Heart left ventricle (tissue), 16 donors: Measurements from ENCODE around the gene PKNOX1. TPM values are rescaled to one million over a fixed set of nuclear protein-coding genes. Genes with fewer than 3 reads are reported as not detected.
"Not testable (repeated sequence)": the region's sequence is repeated elsewhere in the genome, so short reads cannot be mapped to it uniquely, and the experiment has no call there.

Experiments
- ATAC-seq, 4 donors: fragments of 200-7000 bp; cut with Tn5 transposase; one replicate each; pipeline ENCODE4 v1.9.1; 2020 to 2022; ENCODE audit warnings: moderate library complexity in 4 of 4, mild to moderate bottlenecking in 3 of 4, moderate number of reproducible peaks in 1 of 4
- DNase-seq, 5 donors: peaks; one replicate each; pipeline ENCODE4 v3.0.0-alpha.2; 2020
- H3K27ac ChIP-seq, 12 donors: fragments of 200-600 bp; sonication (generic) in 4 of 12; one replicate each; pipeline versions ENCODE4 v1.5.0 to v1.8.0; 2016 to 2022; ENCODE audit warnings: mild to moderate bottlenecking in 2 of 12
- H3K27me3 ChIP-seq, 9 donors: fragments of 200-600 bp; sonication (generic) in 2 of 9; one replicate each; pipeline versions ENCODE4 v1.5.1 to v1.8.0; 2016 to 2022; ENCODE audit warnings: mild to moderate bottlenecking in 3 of 9
- H3K36me3 ChIP-seq, 9 donors: fragments of 200-600 bp; sonication (generic) in 2 of 9; one replicate each; pipeline versions ENCODE4 v1.5.0 to v1.8.0; 2018 to 2022; ENCODE audit warnings: mild to moderate bottlenecking in 2 of 9
- H3K4me1 ChIP-seq, 12 donors: fragments of 200-600 bp; sonication (generic) in 4 of 12; one replicate each; pipeline versions ENCODE4 v1.5.0 to v1.8.0; 2016 to 2022; ENCODE audit warnings: mild to moderate bottlenecking in 3 of 12
- H3K4me3 ChIP-seq, 12 donors: fragments of 200-600 bp; sonication (generic) in 4 of 12; one replicate each; pipeline versions ENCODE4 v1.5.0 to v1.8.0; 2017 to 2022; ENCODE audit warnings: mild to moderate bottlenecking in 9 of 12, moderate library complexity in 4 of 12
- H3K9me3 ChIP-seq, 12 donors: fragments of 200-600 bp; sonication (generic) in 4 of 12; one replicate each; pipeline versions ENCODE4 v1.5.0 to v1.8.0; 2016 to 2022; ENCODE audit warnings: mild to moderate bottlenecking in 1 of 12
- CTCF ChIP-seq, 12 donors: fragments of 200-600 bp; sonication (generic) in 4 of 12; IDR thresholded peaks; one replicate each; pipeline versions ENCODE4 v1.5.0 to v1.8.0; 2018 to 2022; ENCODE audit warnings: antibody characterized with exemption in 12 of 12, mild to moderate bottlenecking in 5 of 12
- POLR2A ChIP-seq, 2 donors: fragments of 450-650 bp; IDR thresholded peaks; one replicate each; pipeline ENCODE4 v1.6.1; 2017; ENCODE audit warnings: antibody characterized with exemption in 2 of 2, mild to moderate bottlenecking in 2 of 2, moderate library complexity in 2 of 2
- WGBS, 4 donors: extraction: QIAGEN DNeasy Blood & Tissue Kit in 2 of 4; methylation state at CpG; one replicate each; pipeline versions ENCODE4 v1.1.5 to v1.1.7; 2013 to 2018; 5-methylcytosine and 5-hydroxymethylcytosine counted together
- intact Hi-C, 10 donors: fragments of 100-400 bp; cut with DNase I; formaldehyde crosslinking; loops; one replicate each; pipeline versions ENCODE4 v1.11.1 to v1.14.2; 2022
- long read RNA-seq, 3 donors: library from polyadenylated mRNA; unstranded; transcript quantifications; one replicate each; pipeline ENCODE4 v2.0.0, GENCODE V29; 2020 to 2021
- polyA plus RNA-seq, 2 donors: library from polyadenylated mRNA; stranded (reverse); fragments of 200-250 nt; gene quantifications; one replicate each; pipeline ENCODE4 v1.2.3, GENCODE V29; 2013
- total RNA-seq, 9 donors: library from RNA; depleted of rRNA in 2 of 9; stranded (reverse); fragments of >200 nt in 2 of 9; fragmentation: NEBNext Ultra II Directional in 3 of 9; extraction: Animal tissue kit (Norgen Biotek cat#: 25700) in 3 of 9; gene quantifications; one replicate each; pipeline versions ENCODE4 v1.1.0 to v1.2.4, GENCODE V29; 2016 to 2023
- donor health status: ischemic (EF 13 %, LVEDD 7.1; RV severe dilation, severe dysfunction).
- donor health status: healthy with polysubstance abuse.
- donor health status: DM: no; HTN: yes; CAD: no.
- donor health status: DM: no; HTN: no; CAD: no.
- donor health status: ischemic (EF 25% LVEDD 6.9; RV normal size, moderate dysfunction).
- donor health status: ischemic (EF 25% LVEDD 5.7; RV mildly dilated, moderate dysfunction).
- donor health status: healthy.
- donor health status: DM: yes; HTN: yes; CAD: no.
- donor health status: ischemic (EF 35%, LVEDD 5.7; RV mildly dilated, moderate dysfunction).
- donor health status: nonischemic (EF 11% LVEDD 7.7; RV severe dilation, severe dysfunction).
- donor health status: DM: yes; HTN: yes; CAD: no.
- donor health status: PGD.
- donor health status: ischemic (EF 29% LVEDD 5.4; RV normal size, mild dysfunction).
- donor health status: nonischemic (EF 23%, LVEDD 6.1; RV moderate dilation, normal function).

Gene PKNOX1
- total RNA-seq: 10 to 100 TPM in 3 of 9 donors, 1 to 10 TPM in 6; 3.5 to 13.6 (median 8.7) TPM
- 1 to 10 TPM; 2.4 to 6.5 TPM for polyA plus RNA-seq
- long read RNA-seq, donor 1, full-length matches to known transcripts: 3 of 4 reads
- long read RNA-seq, donor 1, partial matches to known transcripts: 1 of 4 reads
- long read RNA-seq, donor 1, other reads (novel, unspliced or antisense): 0 of 4 reads
- long read RNA-seq, donor 2, full-length matches to known transcripts: 3 of 13 reads
- long read RNA-seq, donor 2, partial matches to known transcripts: 9 of 13 reads
- long read RNA-seq, donor 2, other reads (novel, unspliced or antisense): 1 of 13 reads
- long read RNA-seq, donor 3, full-length matches to known transcripts: 1 of 4 reads
- long read RNA-seq, donor 3, partial matches to known transcripts: 1 of 4 reads
- long read RNA-seq, donor 3, other reads (novel, unspliced or antisense): 2 of 4 reads

- 0 to 1% (median 0%) methylated on average over 12 to 106 of the region's 106 CpGs for WGBS, 4 donors
- peak within 1 kb of the TSS; percentile 94 to 100 (median 98) for H3K27ac ChIP-seq
- TF ChIP-seq CTCF (IDR thresholded peaks at IDR 0.05) (no peak), POLR2A (IDR thresholded peaks at IDR 0.05) (peak; percentile 37 to 68)
- ATAC-seq (peak; percentile 94 to 96 (median 96)), DNase-seq (peak; percentile 99 to 100 (median 99))
- H3K9me3 ChIP-seq: peaks cover 0 to 9% (median 0%) of the 10 kb centered on the region in 12 donors
- H3K4me3 ChIP-seq: peak within 1 kb of the TSS; percentile 47 to 98 (median 82)
- intact Hi-C loops: loop anchor here in 5 of 10 donors (5.0 to 10.0 kb wide), 3 partner anchors 49 to 82 kb away; partner anchors contain the start of genes NDUFV3 (in 4 of the 5) and ERVH48-1 (in 1 of the 5)
- no peaks in the 10 kb centered on the region for H3K27me3 ChIP-seq
- peaks cover 0 to 36% (median 14%) of the 10 kb centered on the region in 12 donors for H3K4me1 ChIP-seq
- peaks cover 0 to 10% (median 0%) of the 10 kb centered on the region in 9 donors for H3K36me3 ChIP-seq
Measured at GRCh38 chr21:42973991-42974831, at the start of gene PKNOX1. Gene PKNOX1, plus strand, starts transcription at chr21:42974562. Its CDS starts 29,820 bp downstream, at chr21:43004382.

- no peak for ATAC-seq
- WGBS, 4 donors: 83 to 89% (median 84%) methylated on average over 21 to 29 of the region's 29 CpGs
Measured at GRCh38 chr21:42925114-42925926, 49.0 kb upstream of the PKNOX1 start, which contains the start of gene ERVH48-1. Gene ERVH48-1, minus strand, starts transcription at chr21:42925630. Its CDS starts 6,624 bp downstream, at chr21:42919006.

GRCh38 chr21:42927474-42928200, 46.7 kb upstream of the PKNOX1 start:
- H3K27ac ChIP-seq, DNase-seq, H3K9me3 ChIP-seq, H3K4me3 ChIP-seq, H3K27me3 ChIP-seq, H3K36me3 ChIP-seq, ATAC-seq: not testable (repeated sequence)
- WGBS, 4 donors: 85 to 98% (median 92%) methylated on average over 17 to 23 of the region's 23 CpGs
- peaks cover 0 to 11% (median 5%) of the 10 kb centered on the region in 12 donors for H3K4me1 ChIP-seq
- intact Hi-C loops: loop anchor here in 1 of 10 donors (10.0 kb wide), 1 partner anchor 47 kb away; the partner anchor contains the start of gene PKNOX1

More at GRCh38 chr21:42925114-42925926, 49.0 kb upstream of the PKNOX1 start, which contains the start of gene ERVH48-1:
- no peak within 1 kb of the TSS for H3K27ac ChIP-seq
- no peak for TF ChIP-seq POLR2A (IDR thresholded peaks at IDR 0.05)
- TF ChIP-seq CTCF (IDR thresholded peaks at IDR 0.05): no peak
- no peaks in the 10 kb centered on the region for H3K27me3 ChIP-seq
- H3K36me3 ChIP-seq: no peaks in the 10 kb centered on the region
- no peak for DNase-seq
- no peak within 1 kb of the TSS for H3K4me3 ChIP-seq
- intact Hi-C loops: loop anchor here in 1 of 10 donors (10.0 kb wide), 1 partner anchor 49 kb away; the partner anchor contains the start of gene PKNOX1
- no peaks in the 10 kb centered on the region for H3K9me3 ChIP-seq
- peaks cover 0 to 11% (median 5%) of the 10 kb centered on the region in 12 donors for H3K4me1 ChIP-seq
